EL (cell line): ENCODE data around the gene CCDC158.
"Not testable (repeated sequence)": the region's sequence is repeated elsewhere in the genome, so short reads cannot be mapped to it uniquely, and the experiment has no call there.

ENCODE experiments used
- DNase-seq: peaks from one replicate; pipeline ENCODE4 v3.0.0-alpha.2; 2016

The CCDC158 gene

GRCh38 chr4:76307660-76308014 lies 113.3 kb downstream of the CCDC158 start:
- DNase-seq, result no peak

DNA sequence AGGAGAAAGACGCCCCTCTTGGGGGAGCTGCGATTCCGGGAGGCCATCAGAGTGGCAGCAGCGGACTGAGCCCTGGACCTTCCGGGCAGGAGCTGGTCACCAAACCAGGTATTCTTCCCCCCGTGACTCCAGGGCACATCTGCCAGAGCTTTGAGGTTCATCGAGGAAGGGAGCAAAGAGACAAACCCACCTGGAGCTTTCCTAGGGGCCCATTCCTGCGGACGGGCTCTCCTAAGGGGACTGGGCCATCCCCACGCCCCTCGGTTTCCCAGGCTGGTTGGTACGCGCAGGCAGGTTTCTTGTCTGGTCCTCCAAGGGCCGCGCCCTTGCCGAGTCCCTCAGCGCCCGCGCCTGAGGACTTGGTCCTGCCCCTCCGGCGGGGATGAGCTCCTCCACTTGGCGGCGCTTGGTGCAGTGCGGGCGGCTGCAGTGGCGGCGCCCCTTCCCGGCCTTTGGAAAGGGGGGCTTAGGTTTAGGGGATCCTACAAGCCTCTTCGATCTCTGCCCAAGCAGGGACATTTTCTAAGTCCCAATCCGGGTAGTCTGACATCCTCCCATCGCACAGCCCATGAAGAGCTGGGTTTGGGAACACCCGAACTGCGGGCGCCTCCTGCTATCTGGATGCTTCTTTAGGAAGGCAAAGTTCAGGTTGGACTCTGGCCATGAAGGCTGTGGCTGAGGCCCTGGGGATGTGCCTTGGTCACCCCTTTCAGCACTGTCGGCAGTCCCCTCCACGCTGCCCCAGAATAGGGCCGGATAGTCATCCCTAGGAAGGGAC lies 113.9 kb downstream of the CCDC158 start:
- DNase-seq, result peak; percentile 63

GRCh38 chr4:76305971-76306881 lies 114.7 kb downstream of the CCDC158 start, which contains the start of gene STBD1:
Gene STBD1, plus strand, starts transcription at chr4:76306733. Its CDS starts 37 bp downstream, at chr4:76306770.
- peak; percentile 73 for DNase-seq

DNA sequence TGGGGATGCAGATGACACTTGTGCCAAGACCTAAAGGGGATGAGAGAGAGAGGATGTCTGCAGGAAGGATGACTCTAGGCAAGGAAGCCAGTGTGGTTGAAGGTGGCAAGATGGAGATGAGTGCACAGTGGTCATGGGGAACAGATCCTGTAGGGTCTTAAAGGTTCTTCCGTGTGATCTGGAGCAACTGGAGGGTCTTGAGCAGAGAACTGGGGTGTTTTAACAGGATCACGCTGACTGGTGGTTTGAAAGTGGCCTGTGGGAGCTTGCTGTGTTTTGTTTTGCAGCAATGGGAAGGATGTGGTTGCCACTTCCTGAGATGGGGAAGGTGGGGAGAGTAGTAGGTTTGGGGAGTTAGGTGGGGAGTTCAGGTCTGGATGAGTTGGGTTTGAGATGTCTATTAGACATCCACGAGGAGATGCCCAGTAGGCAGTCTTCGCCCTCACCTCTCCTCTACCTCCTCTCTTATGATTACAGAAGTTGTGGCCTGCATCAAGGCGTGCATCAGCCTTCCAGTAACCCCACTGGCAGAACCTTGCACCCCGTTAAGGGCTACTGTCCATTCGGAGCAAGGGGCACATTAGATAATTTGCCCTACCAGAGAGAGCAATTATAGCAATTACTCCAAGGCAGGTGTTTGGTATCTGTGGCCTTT lies 115.8 kb downstream of the CCDC158 start:
- no peak for DNase-seq

DNA sequence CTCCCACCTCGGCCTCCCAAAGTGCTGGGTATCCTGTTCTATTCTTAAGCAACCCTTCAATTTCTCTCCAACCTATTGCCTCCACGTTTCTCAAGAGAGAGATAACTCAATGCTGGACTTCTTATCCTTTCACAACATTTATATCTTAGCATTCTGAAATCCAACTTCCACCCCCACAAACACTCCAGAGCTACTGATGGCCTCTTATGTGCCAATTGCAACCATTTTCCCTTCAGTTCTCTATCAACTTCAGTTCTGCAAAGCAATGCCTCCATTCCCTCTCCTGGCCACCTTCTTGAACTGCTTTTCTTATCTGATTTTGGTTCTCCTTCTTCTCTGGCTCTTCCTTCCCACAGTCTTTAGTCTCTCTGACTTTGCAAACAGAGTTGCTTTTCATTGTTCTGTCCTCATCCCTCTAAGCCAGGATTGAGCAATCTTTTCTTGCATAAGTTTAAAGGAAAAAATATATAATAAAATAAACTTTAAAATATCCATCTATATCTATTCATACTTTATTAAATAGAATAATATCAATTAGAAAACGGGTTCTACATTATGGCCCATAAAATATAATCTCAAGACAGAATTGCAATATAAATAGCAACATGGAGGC lies 118.0 kb downstream of the CCDC158 start:
- no peak for DNase-seq

- DNase-seq, result peak; percentile 29
These were observed 119.2 kb downstream of the CCDC158 start for GRCh38 chr4:76301775-76302162.

- DNase-seq, result peak; percentile 76
These were observed 119.7 kb downstream of the CCDC158 start for GRCh38 chr4:76301068-76301774.

- no peak for DNase-seq
These were observed 120.9 kb downstream of the CCDC158 start for GRCh38 chr4:76300012-76300411.

DNA sequence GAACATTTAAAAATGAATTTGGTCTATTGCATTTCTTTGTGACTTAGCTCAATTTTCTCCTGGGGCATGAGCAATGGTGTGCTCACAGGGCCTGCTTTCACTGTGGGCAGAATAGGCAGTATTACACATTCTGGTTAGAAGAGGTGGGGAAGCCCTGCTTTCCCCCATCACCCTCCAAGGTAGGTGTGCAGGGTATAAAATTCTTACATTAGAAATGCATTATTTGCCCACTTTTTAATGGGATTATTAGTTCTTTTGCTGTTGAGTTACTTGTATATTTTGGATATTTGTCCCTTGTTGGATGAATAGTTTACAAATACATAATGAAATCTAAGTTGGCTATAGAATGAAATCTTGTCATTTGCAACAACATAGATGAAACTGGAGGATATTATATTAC lies 122.7 kb downstream of the CCDC158 start:
- no peak for DNase-seq

- no peak for DNase-seq
These were observed 124.6 kb downstream of the CCDC158 start for GRCh38 chr4:76296286-76296820.

DNA sequence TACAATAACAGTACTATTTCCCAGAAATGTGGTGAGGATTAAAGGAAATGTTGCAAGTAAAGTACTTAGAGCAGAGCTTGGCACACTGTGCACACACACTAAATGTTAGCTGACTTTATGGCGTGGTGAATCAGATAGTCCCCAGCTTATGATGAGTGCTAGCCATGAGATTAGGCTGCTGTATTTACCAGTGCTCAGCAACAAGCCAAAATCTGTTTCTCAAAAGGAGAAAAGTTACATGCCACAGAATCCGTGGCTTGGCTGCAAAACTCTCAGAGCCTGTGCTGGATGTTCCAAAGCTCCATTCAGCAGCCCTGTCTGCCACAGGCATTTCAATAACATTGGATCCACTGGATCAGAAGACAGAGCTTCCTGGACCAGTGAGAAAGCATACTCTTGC lies 127.2 kb downstream of the CCDC158 start:
- no peak for DNase-seq

- no peak for DNase-seq
These were observed 128.2 kb downstream of the CCDC158 start for GRCh38 chr4:76292730-76293129.

GRCh38 chr4:76287811-76288210 lies 133.1 kb downstream of the CCDC158 start:
- DNase-seq, result not testable (repeated sequence)

GRCh38 chr4:76283900-76284299 lies 137.0 kb downstream of the CCDC158 start:
- no peak for DNase-seq

DNA sequence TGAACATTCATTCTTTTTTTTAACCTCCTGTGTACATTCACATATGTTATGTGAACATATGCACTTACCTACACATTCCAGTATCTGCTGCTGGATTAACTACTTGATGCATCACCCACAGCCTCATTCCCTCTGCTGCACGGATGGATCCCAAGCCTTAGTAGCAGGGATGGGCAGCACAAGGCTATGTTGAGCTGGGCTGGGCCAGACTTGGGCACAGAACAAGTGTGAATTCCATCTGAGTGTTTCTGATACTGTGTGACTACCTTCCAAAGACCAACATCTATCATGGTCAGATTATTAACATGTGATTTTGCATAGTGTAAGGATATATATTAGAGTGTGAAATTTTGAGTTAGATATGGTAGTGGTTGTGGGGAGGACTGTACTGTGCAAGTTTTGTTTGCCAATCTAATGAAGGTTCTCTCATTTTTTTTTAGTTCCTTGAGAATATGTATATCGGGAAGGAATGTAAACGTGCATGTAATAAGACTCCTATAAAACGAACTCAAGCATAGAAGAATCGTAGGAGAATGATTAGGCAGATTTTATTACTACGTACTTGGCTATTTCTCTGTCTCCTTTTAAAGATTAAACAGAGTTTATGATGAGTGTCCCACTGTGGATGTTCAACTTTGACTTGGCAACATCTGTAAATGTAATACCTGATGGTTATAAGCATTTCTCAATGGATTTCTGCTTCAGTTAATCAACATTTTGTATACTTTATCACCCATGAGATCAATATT lies 137.8 kb downstream of the CCDC158 start:
- DNase-seq, result no peak

GRCh38 chr4:76281594-76281993 lies 139.3 kb downstream of the CCDC158 start:
- not testable (repeated sequence) for DNase-seq

DNA sequence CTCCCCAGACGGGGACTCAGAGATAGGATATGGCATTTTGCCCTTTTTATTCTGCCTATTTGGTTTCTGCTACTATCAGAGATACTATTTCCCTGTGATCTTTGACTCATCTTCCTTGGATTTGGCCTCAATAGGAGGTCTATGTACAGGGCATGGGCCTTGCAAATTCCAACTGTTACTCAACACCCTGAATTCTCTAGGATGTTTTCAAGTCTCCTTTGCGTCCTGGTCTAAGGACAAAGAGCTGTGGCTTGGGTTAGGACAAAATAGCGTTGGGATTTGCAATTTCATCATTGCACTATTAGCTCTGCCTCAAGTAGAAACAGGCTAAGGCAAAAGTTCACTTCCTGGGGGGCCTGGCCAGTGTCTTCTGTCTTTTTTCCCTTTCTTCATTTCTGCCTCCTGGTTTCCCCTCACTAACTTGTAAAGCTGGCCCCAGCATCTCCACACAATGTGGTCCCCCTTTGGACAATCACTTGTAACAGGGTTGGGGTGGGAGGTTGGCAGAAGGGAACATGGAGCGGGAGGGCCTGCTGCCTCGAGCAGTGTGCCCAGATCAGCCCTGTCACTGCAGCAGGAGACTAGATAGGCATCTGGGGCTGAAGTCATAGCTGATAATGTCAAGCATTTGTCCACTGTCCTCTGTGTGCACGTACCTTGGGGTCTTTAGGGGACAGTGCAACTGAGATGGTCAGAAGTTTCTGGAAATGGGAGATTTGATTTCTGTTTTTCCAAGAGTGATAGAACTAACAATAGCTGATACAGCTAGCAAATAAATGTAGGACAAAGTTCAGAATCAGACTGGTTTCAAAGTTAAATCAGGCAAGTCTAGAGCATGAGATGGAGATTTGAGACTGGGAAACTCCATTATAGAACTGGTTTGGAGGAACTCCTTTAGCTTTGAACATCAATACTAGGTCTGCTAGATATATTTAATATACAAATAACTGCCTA lies 140.2 kb downstream of the CCDC158 start:
- no peak for DNase-seq

- DNase-seq, result no peak
These were observed 141.5 kb downstream of the CCDC158 start for GRCh38 chr4:76279462-76279861.

- DNase-seq, result no peak
These were observed 142.4 kb downstream of the CCDC158 start for GRCh38 chr4:76278583-76278982.

GRCh38 chr4:76277667-76278066 lies 143.3 kb downstream of the CCDC158 start:
- DNase-seq, result no peak
